ENCODE data around the gene LSP1. TPM values are rescaled to one million over a fixed set of nuclear protein-coding genes. Genes with fewer than 3 reads are reported as not detected.

Gene LSP1
- total RNA-seq, 2 experiments from 2014 or later, result 228 to 232 TPM

- TF ChIP-seq CTCF (IDR thresholded peaks at IDR 0.05), result no peak
- H3K4me1 ChIP-seq (ENCODE audit: insufficient read depth, low read length), result no peaks in the 10 kb centered on the region
- Mint-ChIP-seq H3K4me3 (no peak overlapping the region), H3K36me3 (ENCODE audit: low read depth) (no peaks in the 10 kb centered on the region), H3K4me1 (ENCODE audit: low read depth) (no peaks in the 10 kb centered on the region), H3K27ac (no peak overlapping the region), H3K9me3 (no peaks in the 10 kb centered on the region), H3K27me3 (no peaks in the 10 kb centered on the region)
- no peaks in the 10 kb centered on the region for H3K36me3 ChIP-seq (ENCODE audit: insufficient read depth, low read length)
- H3K27me3 ChIP-seq (ENCODE audit: control insufficient read depth in 1 of 2, insufficient read depth in 2 of 2, low read length in 2 of 2), result no peaks in the 10 kb centered on the region
- POLR2A ChIA-PET, result no interaction called here
- intact Hi-C loops (cut with DNase I, micrococcal nuclease), result no loop called here
- H3K9me3 ChIP-seq (ENCODE audit: control insufficient read depth in 1 of 2, insufficient read depth in 1 of 2, low read length in 2 of 2), result peaks cover 4 to 5% of the 10 kb centered on the region in 2 experiments
- no peak overlapping the region for H3K4me3 ChIP-seq (ENCODE audit: low read length)
- DNase-seq, result no peak
- CTCF ChIA-PET, result no interaction called here
- H3K27ac ChIP-seq (ENCODE audit: low read depth in 1 of 2, low read length in 2 of 2), result no peak overlapping the region
- no peak for ATAC-seq (ENCODE audit: poor library complexity)
These were observed 31.3 kb upstream of the LSP1 start for GRCh38 chr11:1821562-1821961.

- ATAC-seq (ENCODE audit: poor library complexity) (no peak), DNase-seq (no peak)
- no peak overlapping the region for H3K4me3 ChIP-seq (ENCODE audit: low read length)
- Mint-ChIP-seq H3K4me3 (no peak overlapping the region), H3K27me3 (no peaks in the 10 kb centered on the region), H3K36me3 (ENCODE audit: low read depth) (no peaks in the 10 kb centered on the region), H3K27ac (no peak overlapping the region), H3K4me1 (ENCODE audit: low read depth) (no peaks in the 10 kb centered on the region), H3K9me3 (no peaks in the 10 kb centered on the region)
- intact Hi-C loops (cut with DNase I, micrococcal nuclease), result no loop called here
- no peak for TF ChIP-seq CTCF (IDR thresholded peaks at IDR 0.05)
- ChIA-PET CTCF (interaction anchor here (0.9 kb wide), 1 partner anchor 60 kb away, joined by 3 read pairs; no protein-coding TSS in a partner anchor), POLR2A (interaction anchor here (0.6 kb wide), 1 partner anchor 165 kb away, joined by 3 read pairs; no protein-coding TSS in a partner anchor)
- no peaks in the 10 kb centered on the region for H3K36me3 ChIP-seq (ENCODE audit: insufficient read depth, low read length)
- no peaks in the 10 kb centered on the region for H3K4me1 ChIP-seq (ENCODE audit: insufficient read depth, low read length)
- peaks cover 4 to 5% of the 10 kb centered on the region in 2 experiments for H3K9me3 ChIP-seq (ENCODE audit: control insufficient read depth in 1 of 2, insufficient read depth in 1 of 2, low read length in 2 of 2)
- no peaks in the 10 kb centered on the region for H3K27me3 ChIP-seq (ENCODE audit: control insufficient read depth in 1 of 2, insufficient read depth in 2 of 2, low read length in 2 of 2)
- no peak overlapping the region for H3K27ac ChIP-seq (ENCODE audit: low read depth in 1 of 2, low read length in 2 of 2)
These were observed 30.1 kb upstream of the LSP1 start for GRCh38 chr11:1822648-1823375.

GRCh38 chr11:1823376-1824220 is 29.3 kb upstream of the LSP1 start:
- no peak overlapping the region for H3K4me3 ChIP-seq (ENCODE audit: low read length)
- peaks cover 4 to 5% of the 10 kb centered on the region in 2 experiments for H3K9me3 ChIP-seq (ENCODE audit: control insufficient read depth in 1 of 2, insufficient read depth in 1 of 2, low read length in 2 of 2)
- intact Hi-C loops (cut with DNase I, micrococcal nuclease), result no loop called here
- CTCF ChIA-PET, result interaction anchor here (0.9 to 1.1 kb wide), 2 partner anchors 59 to 177 kb away, joined by 3 read pairs; no protein-coding TSS in a partner anchor
- no peak for TF ChIP-seq CTCF (IDR thresholded peaks at IDR 0.05)
- no peak overlapping the region for H3K27ac ChIP-seq (ENCODE audit: low read depth in 1 of 2, low read length in 2 of 2)
- H3K4me1 Mint-ChIP-seq (ENCODE audit: low read depth), result no peaks in the 10 kb centered on the region
- ATAC-seq (ENCODE audit: poor library complexity), result no peak
- H3K9me3 Mint-ChIP-seq, result no peaks in the 10 kb centered on the region
- H3K27me3 ChIP-seq (ENCODE audit: control insufficient read depth in 1 of 2, insufficient read depth in 2 of 2, low read length in 2 of 2), result no peaks in the 10 kb centered on the region
- H3K4me3 Mint-ChIP-seq, result no peak overlapping the region
- no peaks in the 10 kb centered on the region for H3K36me3 Mint-ChIP-seq (ENCODE audit: low read depth)
- H3K27ac Mint-ChIP-seq, result no peak overlapping the region
- POLR2A ChIA-PET, result no interaction called here
- H3K27me3 Mint-ChIP-seq, result no peaks in the 10 kb centered on the region
- no peaks in the 10 kb centered on the region for H3K4me1 ChIP-seq (ENCODE audit: insufficient read depth, low read length)
- DNase-seq, result no peak
- no peaks in the 10 kb centered on the region for H3K36me3 ChIP-seq (ENCODE audit: insufficient read depth, low read length)
